CD14-positive monocyte (primary cell): ENCODE data around the gene IGDCC3. TPM values are rescaled to one million over a fixed set of nuclear protein-coding genes. Genes with fewer than 3 reads are reported as not detected.

Source experiments
- DNase-seq, 3 donors: peaks; one replicate each; pipeline ENCODE4 v3.0.0-alpha.2; 2011 to 2022
- H2AFZ ChIP-seq: 2 replicates; pipeline ENCODE4 v1.6.0; 2012; ENCODE audit warnings: mild to moderate bottlenecking, low read depth, low read length, inconsistent platforms; ENCODE audit not compliant: insufficient read depth, poor library complexity, severe bottlenecking
- H3K27ac ChIP-seq, 2 donors: 1 replicate in 1 of 2; 2 replicates in 1 of 2; pipeline ENCODE4 v1.5.1; 2012 to 2013; ENCODE audit warnings: low read length in 2 of 2, control low read depth in 1 of 2, inconsistent platforms in 1 of 2, low read depth in 1 of 2, mild to moderate bottlenecking in 1 of 2
- H3K27me3 ChIP-seq, 2 donors: one replicate each; pipeline versions ENCODE4 v1.6.0 to v1.6.1; 2011 to 2013; ENCODE audit warnings: low read length in 2 of 2; ENCODE audit not compliant: control insufficient read depth in 2 of 2, insufficient read depth in 2 of 2
- H3K36me3 ChIP-seq, 2 donors: replicated peaks in 1 of 2; 1 replicate in 1 of 2; 2 replicates in 1 of 2; pipeline versions ENCODE4 v1.5.1 to v1.6.1; 2012 to 2013; ENCODE audit warnings: low read length in 2 of 2, control low read depth in 1 of 2, inconsistent platforms in 1 of 2, mild to moderate bottlenecking in 1 of 2; ENCODE audit not compliant: insufficient read depth in 2 of 2, control insufficient read depth in 1 of 2
- H3K4me1 ChIP-seq, 2 donors: 1 replicate in 1 of 2; 2 replicates in 1 of 2; pipeline versions ENCODE4 v1.5.1 to v1.6.1; 2012 to 2013; ENCODE audit warnings: low read length in 2 of 2, control low read depth in 1 of 2, inconsistent platforms in 1 of 2, mild to moderate bottlenecking in 1 of 2, moderate library complexity in 1 of 2; ENCODE audit not compliant: insufficient read depth in 2 of 2, control insufficient read depth in 1 of 2
- H3K4me2 ChIP-seq: replicated peaks from 2 replicates; pipeline ENCODE3; 2012; ENCODE audit warnings: low read length, moderate library complexity, mild to moderate bottlenecking; ENCODE audit not compliant: poor library complexity, severe bottlenecking; ENCODE audit errors: extremely low read depth
- H3K4me3 ChIP-seq, 3 experiments: fragments of 200-600 bp in 1 of 3; sonication (generic) in 1 of 3; replicated peaks in 1 of 3; 1 replicate in 2 of 3; 2 replicates in 1 of 3; pipeline ENCODE4 v1.5.1; 2011 to 2013; ENCODE audit warnings: low read length in 3 of 3, mild to moderate bottlenecking in 3 of 3, control low read depth in 2 of 3, low read depth in 2 of 3, inconsistent platforms in 1 of 3, moderate library complexity in 1 of 3
- H3K79me2 ChIP-seq: 2 replicates; pipeline ENCODE4 v1.6.0; 2012; ENCODE audit warnings: mild to moderate bottlenecking, control low read depth, inconsistent platforms, low read length, moderate library complexity; ENCODE audit not compliant: insufficient read depth
- H3K9ac ChIP-seq: 2 replicates; pipeline ENCODE4 v1.6.0; 2017; ENCODE audit warnings: low read length, mild to moderate bottlenecking; ENCODE audit not compliant: insufficient read depth, poor library complexity, severe bottlenecking
- H3K9me3 ChIP-seq, 2 donors: replicated peaks in 1 of 2; 1 replicate in 1 of 2; 2 replicates in 1 of 2; pipeline versions ENCODE4 v1.5.1 to v1.6.1; 2012 to 2013; ENCODE audit warnings: low read length in 2 of 2, control low read depth in 1 of 2; ENCODE audit not compliant: control insufficient read depth in 1 of 2, insufficient read depth in 1 of 2
- H4K20me1 ChIP-seq: 2 replicates; pipeline ENCODE4 v1.6.0; 2012; ENCODE audit warnings: mild to moderate bottlenecking, low read length, control low read depth, moderate library complexity; ENCODE audit not compliant: insufficient read depth
- H3K27ac Mint-ChIP-seq, 7 donors: one replicate each; pipeline ENCODE4 v1.8.0; 2020; ENCODE audit warnings: mild to moderate bottlenecking in 7 of 7, mixed read lengths in 7 of 7, moderate library complexity in 6 of 7, inconsistent platforms in 2 of 7
- H3K27me3 Mint-ChIP-seq, 3 donors: one replicate each; pipeline ENCODE4 v1.8.0; 2021 to 2022; ENCODE audit warnings: low read depth in 3 of 3, mild to moderate bottlenecking in 3 of 3, mixed read lengths in 3 of 3, moderate library complexity in 3 of 3, inconsistent platforms in 1 of 3
- H3K36me3 Mint-ChIP-seq, 2 donors: one replicate each; pipeline ENCODE4 v1.8.0; 2020; ENCODE audit warnings: mixed read lengths in 2 of 2, inconsistent platforms in 1 of 2, mild to moderate bottlenecking in 1 of 2
- H3K4me1 Mint-ChIP-seq: one replicate; pipeline ENCODE4 v1.8.0; 2020; ENCODE audit warnings: mild to moderate bottlenecking, mixed read lengths
- H3K4me3 Mint-ChIP-seq, 2 donors: one replicate each; pipeline ENCODE4 v1.8.0; 2020; ENCODE audit warnings: mild to moderate bottlenecking in 2 of 2, mixed read lengths in 2 of 2, moderate library complexity in 1 of 2
- H3K9me3 Mint-ChIP-seq, 7 donors: one replicate each; pipeline ENCODE4 v1.8.0; 2020 to 2022; ENCODE audit warnings: mixed read lengths in 7 of 7, mild to moderate bottlenecking in 6 of 7, moderate library complexity in 6 of 7, inconsistent platforms in 2 of 7
- CTCF ChIP-seq: fragments of 200-600 bp; IDR thresholded peaks from one replicate; pipeline ENCODE4 v1.8.0; 2022; ENCODE audit warnings: antibody characterized with exemption, mild to moderate bottlenecking
- WGBS: methylation state at CpG from one replicate; pipeline ENCODE4 v1.1.5; 2013; ENCODE audit warnings: missing lambda C conversion rate; ENCODE audit not compliant: insufficient coverage; 5-methylcytosine and 5-hydroxymethylcytosine counted together
- intact Hi-C, 2 donors: fragments of 100-400 bp; cut with micrococcal nuclease; formaldehyde crosslinking; loops; one replicate each; pipeline versions ENCODE4 v1.15.0 to v1.15.1; 2023
- polyA plus RNA-seq, 3 donors: library from polyadenylated mRNA; depleted of rRNA in 1 of 3; unstranded in 2 of 3; stranded (reverse) in 1 of 3; fragments of 300-500 nt in 2 of 3; fragments of >200 nt in 1 of 3; fragmentation: Illumina TruSeq in 2 of 3; gene quantifications; 1 replicate in 2 of 3; 2 replicates in 1 of 3; pipeline ENCODE4 v1.2.3, GENCODE V29; 2012 to 2021

The IGDCC3 gene
- polyA plus RNA-seq, 3 donors, result not detected

GRCh38 chr15:65409036-65409631, 31.3 kb upstream of the IGDCC3 start:
- H3K4me1 Mint-ChIP-seq, result peaks cover 9% of the 10 kb centered on the region
- no peak overlapping the region for H3K27ac Mint-ChIP-seq
- Histone ChIP-seq H2AFZ (peak overlapping the region; percentile 36), H3K79me2 (no peaks in the 10 kb centered on the region), H3K4me2 (no peak overlapping the region), H3K4me3 (no peak overlapping the region), H3K36me3 (no peaks in the 10 kb centered on the region), H4K20me1 (no peaks in the 10 kb centered on the region), H3K9ac (peak overlapping the region; percentile 4), H3K27ac (no peak overlapping the region), H3K4me1 (peaks cover 0 to 4% of the 10 kb centered on the region in 2 donors), H3K27me3 (peaks cover 3 to 7% of the 10 kb centered on the region in 2 donors), H3K9me3 (no peaks in the 10 kb centered on the region)
- intact Hi-C loops, result no loop called here
- H3K4me3 Mint-ChIP-seq, result peak overlapping the region in 1 of 2 donors; percentile 23
- H3K36me3 Mint-ChIP-seq, result no peaks in the 10 kb centered on the region
- peak in 1 of 3 donors; percentile 23 for DNase-seq
- H3K9me3 Mint-ChIP-seq, result no peaks in the 10 kb centered on the region
- 50% methylated on average over 2 of the region's 7 CpGs for WGBS
- peaks cover 6 to 18% (median 12%) of the 10 kb centered on the region in 3 donors for H3K27me3 Mint-ChIP-seq
- no peak for TF ChIP-seq CTCF

GRCh38 chr15:65408324-65409035, 30.7 kb upstream of the IGDCC3 start:
- no peak overlapping the region for H3K4me3 Mint-ChIP-seq
- no peaks in the 10 kb centered on the region for H3K79me2 ChIP-seq
- WGBS, result 83% methylated on average over 2 of the region's 7 CpGs
- intact Hi-C loops, result no loop called here
- H3K36me3 ChIP-seq, result no peaks in the 10 kb centered on the region
- no peak overlapping the region for H3K4me2 ChIP-seq
- no peaks in the 10 kb centered on the region for H3K9me3 ChIP-seq
- H3K36me3 Mint-ChIP-seq, result no peaks in the 10 kb centered on the region
- peaks cover 0 to 4% of the 10 kb centered on the region in 2 donors for H3K4me1 ChIP-seq
- no peak overlapping the region for H3K27ac ChIP-seq
- H3K4me1 Mint-ChIP-seq, result peaks cover 9% of the 10 kb centered on the region
- peaks cover 3 to 7% of the 10 kb centered on the region in 2 donors for H3K27me3 ChIP-seq
- H2AFZ ChIP-seq, result no peak overlapping the region
- no peak for DNase-seq
- no peak for TF ChIP-seq CTCF
- H3K27ac Mint-ChIP-seq, result no peak overlapping the region
- H3K27me3 Mint-ChIP-seq, result peaks cover 6 to 20% (median 12%) of the 10 kb centered on the region in 3 donors
- H3K4me3 ChIP-seq, result no peak overlapping the region
- no peak overlapping the region for H3K9ac ChIP-seq
- no peaks in the 10 kb centered on the region for H4K20me1 ChIP-seq
- no peaks in the 10 kb centered on the region for H3K9me3 Mint-ChIP-seq
